ENCODE data around the gene GRIK4.

DNA sequence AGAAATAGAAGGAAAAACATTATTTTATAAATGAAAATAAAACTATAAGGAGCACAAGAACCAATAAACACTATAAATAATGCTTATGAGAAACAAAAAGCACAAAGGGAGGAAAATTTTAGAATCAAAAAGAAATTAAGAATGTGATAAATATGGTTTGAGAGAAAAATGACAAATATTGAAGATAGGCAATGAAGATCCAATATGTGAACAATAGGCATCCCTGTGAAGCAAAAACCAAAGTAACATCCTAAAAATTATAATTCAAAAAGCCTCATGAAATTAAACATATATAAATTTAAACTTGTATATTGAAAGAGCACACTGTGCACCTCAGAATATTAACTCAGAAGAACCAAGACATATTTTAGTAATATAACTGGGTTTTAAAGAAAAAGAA, 216.2 kb downstream of the GRIK4 start:
- TF ChIP-seq, protein P1, sequence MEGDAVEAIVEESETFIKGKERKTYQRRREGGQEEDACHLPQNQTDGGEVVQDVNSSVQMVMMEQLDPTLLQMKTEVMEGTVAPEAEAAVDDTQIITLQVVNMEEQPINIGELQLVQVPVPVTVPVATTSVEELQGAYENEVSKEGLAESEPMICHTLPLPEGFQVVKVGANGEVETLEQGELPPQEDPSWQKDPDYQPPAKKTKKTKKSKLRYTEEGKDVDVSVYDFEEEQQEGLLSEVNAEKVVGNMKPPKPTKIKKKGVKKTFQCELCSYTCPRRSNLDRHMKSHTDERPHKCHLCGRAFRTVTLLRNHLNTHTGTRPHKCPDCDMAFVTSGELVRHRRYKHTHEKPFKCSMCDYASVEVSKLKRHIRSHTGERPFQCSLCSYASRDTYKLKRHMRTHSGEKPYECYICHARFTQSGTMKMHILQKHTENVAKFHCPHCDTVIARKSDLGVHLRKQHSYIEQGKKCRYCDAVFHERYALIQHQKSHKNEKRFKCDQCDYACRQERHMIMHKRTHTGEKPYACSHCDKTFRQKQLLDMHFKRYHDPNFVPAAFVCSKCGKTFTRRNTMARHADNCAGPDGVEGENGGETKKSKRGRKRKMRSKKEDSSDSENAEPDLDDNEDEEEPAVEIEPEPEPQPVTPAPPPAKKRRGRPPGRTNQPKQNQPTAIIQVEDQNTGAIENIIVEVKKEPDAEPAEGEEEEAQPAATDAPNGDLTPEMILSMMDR (IDR thresholded peaks at IDR 0.05; ENCODE audit: low read depth, low read length, poor library complexity, severe bottlenecking) = no peak
- TF ChIP-seq EZH2phosphoT487 (IDR thresholded peaks at IDR 0.05; ENCODE audit: borderline replicate concordance, low read length) = no peak

Data from DOHH2 (cell line).